VCaP (cell line): ENCODE data around the gene VAPA.

Source experiments
- H3K27ac ChIP-seq: fragments of 450-650 bp; 2 replicates; pipeline ENCODE4 v1.5.1; 2017
- TF ChIP-seq, protein P1 (sequence below): fragments of 450-650 bp; conservative IDR thresholded peaks from 2 replicates; pipeline ENCODE4 v1.5.1; 2017; ENCODE audit warnings: mild to moderate bottlenecking, moderate library complexity

The VAPA gene

DNA sequence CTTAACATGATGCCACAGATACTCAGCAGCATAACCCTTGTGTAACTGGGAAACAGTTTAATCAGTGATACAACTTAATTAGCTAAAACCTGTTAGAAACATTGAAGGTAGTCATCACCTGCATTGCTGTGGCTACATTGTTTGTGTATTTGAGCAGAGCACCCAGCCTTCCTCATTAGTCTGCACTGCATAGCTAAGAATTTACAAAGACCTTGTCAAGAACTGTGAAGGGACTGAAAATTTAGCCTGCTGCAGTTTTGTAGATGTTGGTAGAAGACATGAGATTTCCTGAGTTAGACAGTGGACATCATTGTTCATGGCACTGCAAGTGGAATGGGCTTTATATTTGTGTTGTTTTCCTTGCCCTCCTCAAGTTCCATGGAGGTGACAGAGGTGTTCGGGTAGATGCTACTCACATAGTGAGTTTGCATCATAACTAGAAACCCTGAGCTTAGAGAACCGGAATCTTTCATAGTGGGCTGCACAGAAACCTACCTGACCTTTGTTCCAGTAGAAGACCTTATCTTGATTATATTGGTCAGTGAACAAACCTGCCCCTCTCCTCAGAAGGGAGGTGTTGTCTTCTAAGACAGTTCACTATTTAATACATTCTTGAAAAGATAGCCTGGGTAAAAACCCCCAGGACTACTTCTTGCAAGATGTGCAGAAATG is 12.5 kb downstream of the VAPA start:
- TF ChIP-seq, protein P1, sequence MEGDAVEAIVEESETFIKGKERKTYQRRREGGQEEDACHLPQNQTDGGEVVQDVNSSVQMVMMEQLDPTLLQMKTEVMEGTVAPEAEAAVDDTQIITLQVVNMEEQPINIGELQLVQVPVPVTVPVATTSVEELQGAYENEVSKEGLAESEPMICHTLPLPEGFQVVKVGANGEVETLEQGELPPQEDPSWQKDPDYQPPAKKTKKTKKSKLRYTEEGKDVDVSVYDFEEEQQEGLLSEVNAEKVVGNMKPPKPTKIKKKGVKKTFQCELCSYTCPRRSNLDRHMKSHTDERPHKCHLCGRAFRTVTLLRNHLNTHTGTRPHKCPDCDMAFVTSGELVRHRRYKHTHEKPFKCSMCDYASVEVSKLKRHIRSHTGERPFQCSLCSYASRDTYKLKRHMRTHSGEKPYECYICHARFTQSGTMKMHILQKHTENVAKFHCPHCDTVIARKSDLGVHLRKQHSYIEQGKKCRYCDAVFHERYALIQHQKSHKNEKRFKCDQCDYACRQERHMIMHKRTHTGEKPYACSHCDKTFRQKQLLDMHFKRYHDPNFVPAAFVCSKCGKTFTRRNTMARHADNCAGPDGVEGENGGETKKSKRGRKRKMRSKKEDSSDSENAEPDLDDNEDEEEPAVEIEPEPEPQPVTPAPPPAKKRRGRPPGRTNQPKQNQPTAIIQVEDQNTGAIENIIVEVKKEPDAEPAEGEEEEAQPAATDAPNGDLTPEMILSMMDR, result no peak

GRCh38 chr18:9926977-9927376 is 13.2 kb downstream of the VAPA start:
- H3K27ac ChIP-seq, result no peak overlapping the region

More for the DNA sequence above, 12.5 kb downstream of the VAPA start:
- H3K27ac ChIP-seq, result no peak overlapping the region

GRCh38 chr18:9927392-9928063 is 13.7 kb downstream of the VAPA start:
- H3K27ac ChIP-seq, result no peak overlapping the region
- TF ChIP-seq, protein P1, result no peak

More at GRCh38 chr18:9926977-9927376, 13.2 kb downstream of the VAPA start:
- TF ChIP-seq, protein P1, result no peak

- TF ChIP-seq, protein P1, result no peak
- H3K27ac ChIP-seq, result no peak overlapping the region
Measured at GRCh38 chr18:9928646-9929259, 14.9 kb downstream of the VAPA start.

- H3K27ac ChIP-seq, result no peak overlapping the region
- TF ChIP-seq, protein P1, result no peak
Measured at GRCh38 chr18:9930299-9930884, 16.6 kb downstream of the VAPA start.

GRCh38 chr18:9931146-9931545 is 17.3 kb downstream of the VAPA start:
- H3K27ac ChIP-seq, result no peak overlapping the region
- TF ChIP-seq, protein P1, result no peak

GRCh38 chr18:9931678-9932077 is 17.9 kb downstream of the VAPA start:
- TF ChIP-seq, protein P1, result no peak
- H3K27ac ChIP-seq, result no peak overlapping the region
